Measurements from ENCODE around the gene VGLL4.
"Not testable (repeated sequence)": the region's sequence is repeated elsewhere in the genome, so short reads cannot be mapped to it uniquely, and the experiment has no call there.

Gene VGLL4

GRCh38 chr3:11523572-11524101, 120.1 kb downstream of the VGLL4 start:
- DNase-seq, result no peak

GRCh38 chr3:11522953-11523571, 120.7 kb downstream of the VGLL4 start:
- DNase-seq, result no peak

GRCh38 chr3:11522398-11522715, 121.4 kb downstream of the VGLL4 start:
- DNase-seq, result no peak

- DNase-seq, result no peak
These were observed 122.5 kb downstream of the VGLL4 start for GRCh38 chr3:11521167-11521566.

GRCh38 chr3:11517601-11518000, 126.1 kb downstream of the VGLL4 start:
- no peak for DNase-seq

- DNase-seq, result no peak
These were observed 129.4 kb downstream of the VGLL4 start for GRCh38 chr3:11514191-11514821.

- no peak for DNase-seq
These were observed 129.9 kb downstream of the VGLL4 start for GRCh38 chr3:11513817-11514135.

- not testable (repeated sequence) for DNase-seq
These were observed 130.4 kb downstream of the VGLL4 start for GRCh38 chr3:11513125-11513816.

- DNase-seq, result not testable (repeated sequence)
These were observed 132.1 kb downstream of the VGLL4 start for GRCh38 chr3:11511606-11512005.

GRCh38 chr3:11510356-11510755, 133.4 kb downstream of the VGLL4 start:
- no peak for DNase-seq

- no peak for DNase-seq
These were observed 133.7 kb downstream of the VGLL4 start for GRCh38 chr3:11510001-11510340.

GRCh38 chr3:11509173-11510000, 134.3 kb downstream of the VGLL4 start:
- DNase-seq, result no peak

- no peak for DNase-seq
These were observed 135.2 kb downstream of the VGLL4 start for GRCh38 chr3:11508346-11509172.

GRCh38 chr3:11507719-11508118, 136.0 kb downstream of the VGLL4 start:
- DNase-seq, result no peak
